Left cardiac atrium (tissue), 4 donors: ENCODE results near the gene CILP2. TPM values are rescaled to one million over a fixed set of nuclear protein-coding genes. Genes with fewer than 3 reads are reported as not detected.
A peak's percentile ranks its signal among the peaks of the same experiment; 100 is the strongest.

Source experiments
- ATAC-seq, 2 donors: fragments of 200-7000 bp; cut with Tn5 transposase; one replicate each; pipeline ENCODE4 v1.9.1; 2020; ENCODE audit warnings: mild to moderate bottlenecking in 2 of 2, moderate library complexity in 2 of 2
- DNase-seq: peaks from one replicate; pipeline ENCODE4 v3.0.0-alpha.2; 2020
- intact Hi-C, 2 donors: fragments of 100-400 bp; cut with DNase I; formaldehyde crosslinking; loops; one replicate each; pipeline versions ENCODE4 v1.14.1 to v1.15.1; 2022 to 2023
- total RNA-seq, 2 donors: library from RNA; stranded (reverse); fragmentation: NEBNext Ultra II Directional; extraction: Animal tissue kit (Norgen Biotek cat#: 25700); gene quantifications; one replicate each; pipeline ENCODE4 v1.2.1, GENCODE V29; 2021
- donor health status: DM: no; HTN: yes; CAD: no.
- donor health status: DM: no; HTN: yes; CAD: no; lungs with severe emphysema.
- donor health status: DM: yes; HTN: yes; CAD: no.
- donor health status: Dilated cardiomyopathy.

Gene CILP2
- total RNA-seq, 2 donors from 2014 or later: 0.32 to 0.71 TPM

DNA sequence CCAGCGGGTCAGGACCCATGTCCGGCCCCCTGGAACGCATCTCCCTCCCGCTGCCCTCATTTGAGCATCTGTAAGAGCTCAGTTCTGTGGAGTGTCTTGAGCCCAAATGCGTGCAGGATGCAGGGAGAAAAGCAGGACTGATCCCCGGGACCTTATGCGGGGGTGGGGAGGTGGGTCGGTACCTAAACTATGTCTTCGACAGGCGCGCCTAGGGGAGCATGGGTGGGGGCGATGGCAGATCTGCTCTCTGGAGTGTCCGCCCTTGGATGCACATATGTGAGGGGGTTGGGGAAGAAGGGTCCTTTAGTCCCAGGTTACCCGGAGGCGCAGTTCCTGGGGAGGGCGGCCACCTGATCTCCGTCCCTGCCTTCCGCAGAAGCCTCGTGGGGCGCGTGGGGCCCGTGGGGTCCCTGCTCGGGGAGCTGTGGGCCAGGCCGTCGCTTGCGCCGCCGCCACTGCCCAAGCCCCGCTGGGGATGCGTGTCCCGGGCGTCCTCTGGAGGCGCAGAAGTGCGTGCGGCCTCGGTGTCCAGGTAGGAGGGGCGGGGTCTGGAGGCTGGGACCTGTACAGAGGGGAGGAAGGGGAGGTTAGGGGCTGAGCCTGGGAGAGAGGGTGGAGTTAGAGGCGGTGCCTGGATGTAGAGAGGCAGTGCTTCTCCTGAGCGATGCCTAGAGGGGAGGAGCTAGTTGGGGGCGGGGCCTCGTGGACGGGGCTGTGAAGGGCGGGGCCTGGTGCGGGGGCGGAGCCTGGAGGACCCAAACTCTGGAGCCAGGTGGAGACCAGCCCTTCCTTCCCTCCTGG, 2.9 kb downstream of the CILP2 start:
- intact Hi-C loops: no loop called here
- ATAC-seq (peak; percentile 23 to 39), DNase-seq (peak; percentile 63)

- intact Hi-C loops: no loop called here
- DNase-seq (no peak), ATAC-seq (no peak)
Observed at GRCh38 chr19:19541616-19542015, 3.6 kb downstream of the CILP2 start.

DNA sequence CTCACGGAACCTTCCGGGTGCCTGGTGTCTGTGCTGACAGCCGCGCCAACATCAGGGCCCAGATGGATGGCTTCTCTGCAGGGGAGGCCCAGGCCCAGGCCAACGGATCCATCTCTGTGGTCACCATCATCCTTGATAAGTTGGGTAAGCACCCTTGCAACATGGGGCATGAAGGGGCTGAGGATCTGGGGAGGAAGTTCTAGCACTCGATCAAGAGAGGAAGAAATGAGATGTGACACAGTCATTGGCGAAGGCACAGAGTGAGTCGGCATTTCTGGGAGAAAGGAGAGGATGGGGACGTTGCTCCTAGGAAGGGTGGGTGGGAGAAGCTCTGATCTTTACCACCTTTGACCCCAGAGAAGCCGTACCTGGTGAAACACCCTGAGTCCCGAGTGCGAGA, 4.4 kb downstream of the CILP2 start:
- intact Hi-C loops: no loop called here
- ATAC-seq: no peak
- no peak for DNase-seq

DNA sequence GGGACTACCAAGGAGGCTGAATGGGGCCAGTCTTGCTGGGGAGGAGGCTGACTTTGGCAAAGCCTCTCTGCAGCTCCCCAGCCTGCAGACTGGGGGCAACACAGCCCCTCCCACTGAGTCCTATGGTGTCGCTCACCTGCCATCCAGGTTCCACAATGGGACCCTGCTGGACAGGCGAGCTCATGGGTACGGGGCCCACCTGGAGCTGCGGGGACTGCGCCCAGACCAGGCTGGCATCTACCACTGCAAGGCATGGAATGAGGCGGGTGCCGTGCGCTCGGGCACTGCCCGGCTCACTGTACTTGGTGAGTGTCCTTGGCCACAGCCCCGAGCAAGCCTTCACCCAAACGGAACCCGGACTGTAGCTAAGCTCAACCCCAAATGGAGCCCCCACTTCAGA, 5.0 kb downstream of the CILP2 start:
- ATAC-seq (no peak), DNase-seq (no peak)
- intact Hi-C loops: no loop called here

DNA sequence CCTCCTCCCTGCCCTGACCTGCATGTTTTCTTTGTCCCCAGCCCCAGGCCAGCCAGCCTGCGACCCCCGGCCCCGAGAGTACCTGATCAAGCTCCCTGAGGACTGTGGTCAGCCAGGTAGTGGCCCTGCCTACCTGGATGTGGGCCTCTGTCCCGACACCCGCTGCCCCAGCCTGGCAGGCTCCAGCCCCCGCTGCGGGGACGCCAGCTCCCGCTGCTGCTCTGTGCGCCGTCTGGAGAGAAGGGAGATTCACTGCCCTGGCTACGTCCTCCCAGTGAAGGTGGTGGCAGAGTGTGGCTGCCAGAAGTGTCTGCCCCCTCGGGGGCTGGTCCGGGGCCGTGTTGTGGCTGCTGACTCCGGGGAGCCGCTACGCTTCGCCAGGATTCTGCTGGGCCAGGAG, 5.6 kb downstream of the CILP2 start:
- no peak for ATAC-seq
- DNase-seq: no peak
- intact Hi-C loops: no loop called here

GRCh38 chr19:19544257-19544953, 6.3 kb downstream of the CILP2 start:
- intact Hi-C loops: no loop called here
- no peak for DNase-seq
- no peak for ATAC-seq

DNA sequence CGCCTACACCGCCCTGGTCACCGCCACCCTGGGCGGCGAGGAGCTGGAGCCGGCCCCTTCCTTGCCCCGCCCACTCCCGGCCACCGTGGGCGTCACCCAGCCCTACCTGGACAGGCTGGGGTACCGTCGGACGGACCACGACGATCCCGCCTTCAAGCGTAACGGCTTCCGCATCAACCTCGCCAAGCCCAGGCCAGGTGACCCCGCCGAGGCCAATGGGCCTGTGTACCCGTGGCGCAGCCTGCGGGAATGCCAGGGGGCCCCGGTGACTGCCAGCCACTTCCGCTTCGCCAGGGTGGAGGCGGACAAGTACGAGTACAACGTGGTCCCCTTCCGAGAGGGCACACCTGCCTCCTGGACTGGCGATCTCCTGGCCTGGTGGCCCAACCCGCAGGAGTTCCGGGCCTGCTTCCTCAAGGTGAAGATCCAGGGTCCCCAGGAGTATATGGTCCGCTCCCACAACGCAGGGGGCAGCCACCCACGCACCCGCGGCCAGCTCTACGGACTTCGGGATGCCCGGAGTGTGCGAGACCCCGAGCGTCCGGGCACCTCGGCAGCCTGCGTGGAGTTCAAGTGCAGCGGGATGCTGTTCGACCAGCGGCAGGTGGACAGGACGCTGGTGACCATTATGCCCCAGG, 7.0 kb downstream of the CILP2 start:
- intact Hi-C loops: no loop called here
- no peak for DNase-seq
- no peak for ATAC-seq

GRCh38 chr19:19545707-19546106, 7.6 kb downstream of the CILP2 start:
- ATAC-seq: no peak
- intact Hi-C loops: no loop called here
- DNase-seq: no peak

GRCh38 chr19:19546751-19547162, 8.7 kb downstream of the CILP2 start:
- intact Hi-C loops: no loop called here
- no peak for DNase-seq
- peak; percentile 37 to 43 for ATAC-seq

DNA sequence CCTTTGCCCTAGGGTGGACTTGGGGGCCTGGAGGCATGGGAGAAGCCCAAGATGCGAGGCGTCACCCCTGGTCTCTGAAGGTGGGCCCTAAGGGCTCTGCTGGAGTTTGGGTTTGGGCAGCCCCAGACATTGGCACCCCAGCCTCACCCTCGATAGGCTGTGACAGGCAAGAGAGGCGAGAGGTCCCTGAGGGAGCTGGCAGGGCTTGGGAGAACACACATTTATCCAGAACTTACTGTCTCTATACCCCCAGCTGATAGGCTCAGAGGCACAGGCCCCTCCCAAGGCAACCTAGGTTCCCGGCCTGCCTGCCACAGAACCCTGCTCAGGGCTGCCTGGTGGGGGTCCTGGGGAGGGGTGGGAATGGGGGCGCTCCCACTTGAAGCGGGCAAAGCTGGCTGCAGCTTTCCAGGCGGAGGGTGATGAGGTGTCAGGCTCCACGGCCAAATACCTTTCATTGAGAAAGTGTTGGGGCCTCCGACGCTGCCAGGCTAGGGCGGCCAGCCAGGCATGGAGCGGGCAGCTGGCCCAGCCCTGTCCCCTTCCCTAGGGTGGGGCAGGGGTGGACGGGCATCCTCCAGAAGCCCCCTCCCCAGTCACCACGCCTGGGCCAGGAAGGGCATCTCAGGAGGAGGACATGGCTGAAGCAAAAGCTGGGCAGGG, 9.7 kb downstream of the CILP2 start:
- DNase-seq: no peak
- intact Hi-C loops: no loop called here

DNA sequence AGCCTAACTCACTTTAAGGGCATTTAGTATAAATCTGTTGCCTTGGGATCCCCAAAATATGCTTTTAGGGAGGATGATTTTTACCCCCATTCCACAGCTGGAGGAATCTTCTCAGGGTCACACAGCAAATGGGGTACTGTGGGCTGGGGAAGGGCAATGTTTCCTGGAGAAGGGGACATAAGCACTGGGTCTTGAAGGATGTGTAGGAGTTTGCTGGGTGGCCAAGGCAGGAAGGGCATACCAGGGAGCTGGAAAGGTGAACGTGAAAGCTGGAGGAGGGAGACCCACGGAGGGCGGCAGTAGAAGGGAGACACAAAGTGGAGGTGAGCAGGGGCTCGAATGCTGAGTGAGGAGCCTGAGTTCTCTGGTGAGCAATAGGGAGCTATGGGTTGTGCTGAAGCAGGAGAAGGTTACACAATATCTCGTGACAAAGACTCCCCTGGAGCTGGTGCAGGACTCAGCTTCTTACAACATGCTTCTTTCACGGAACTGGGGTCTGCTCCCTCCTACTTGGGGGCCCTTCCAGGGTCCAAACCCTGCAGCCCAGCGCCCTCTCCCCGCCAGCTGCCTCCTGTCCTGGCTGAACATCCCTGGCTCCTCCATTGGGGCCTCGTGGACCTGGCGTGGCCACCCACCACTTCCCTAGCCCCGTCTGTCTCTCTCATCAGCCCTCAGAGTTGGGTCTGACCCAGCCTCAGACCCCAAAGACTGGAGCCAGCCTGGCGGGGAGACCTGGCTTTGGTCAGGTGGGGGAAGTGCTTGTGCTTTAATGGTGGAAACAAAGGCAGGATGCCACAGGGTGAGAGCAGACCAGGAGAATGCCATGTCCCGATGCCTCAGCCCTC, 11.1 kb downstream of the CILP2 start:
- DNase-seq (no peak), ATAC-seq (no peak)
- intact Hi-C loops: no loop called here

More for the DNA sequence above, 9.7 kb downstream of the CILP2 start:
- ATAC-seq: peak; percentile 58 to 72

DNA sequence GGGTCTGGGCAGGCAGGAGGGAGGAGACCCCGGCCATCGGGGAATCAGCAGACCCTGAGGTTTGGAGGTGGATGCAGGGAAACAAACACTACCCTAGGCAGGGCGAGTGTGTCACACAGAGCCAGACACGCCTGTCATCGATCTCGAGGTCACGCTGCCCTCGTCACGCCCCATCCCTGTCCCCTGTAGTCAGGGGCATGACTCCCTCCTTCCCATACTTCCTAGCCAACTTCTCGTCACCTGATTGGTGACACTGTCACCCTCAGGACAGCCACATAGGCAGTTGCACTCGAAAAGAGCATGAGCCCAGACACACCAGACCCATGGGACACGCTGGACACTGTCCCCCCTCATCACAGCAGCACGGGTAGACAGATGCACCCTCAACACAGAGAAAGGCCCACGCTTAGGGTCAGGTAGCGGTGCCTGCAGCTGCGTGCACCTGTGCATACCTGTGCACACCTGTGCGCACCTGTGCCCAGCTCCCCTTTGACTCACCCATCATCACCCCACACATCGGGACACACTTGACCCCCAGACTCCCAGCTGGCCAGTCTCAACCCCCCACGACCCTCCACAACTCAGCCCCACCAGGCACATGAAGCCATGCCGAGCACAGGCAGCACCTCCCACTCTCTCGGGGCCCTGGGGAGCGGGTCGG, 11.9 kb downstream of the CILP2 start:
- intact Hi-C loops: no loop called here
- ATAC-seq: no peak
- DNase-seq: no peak

DNA sequence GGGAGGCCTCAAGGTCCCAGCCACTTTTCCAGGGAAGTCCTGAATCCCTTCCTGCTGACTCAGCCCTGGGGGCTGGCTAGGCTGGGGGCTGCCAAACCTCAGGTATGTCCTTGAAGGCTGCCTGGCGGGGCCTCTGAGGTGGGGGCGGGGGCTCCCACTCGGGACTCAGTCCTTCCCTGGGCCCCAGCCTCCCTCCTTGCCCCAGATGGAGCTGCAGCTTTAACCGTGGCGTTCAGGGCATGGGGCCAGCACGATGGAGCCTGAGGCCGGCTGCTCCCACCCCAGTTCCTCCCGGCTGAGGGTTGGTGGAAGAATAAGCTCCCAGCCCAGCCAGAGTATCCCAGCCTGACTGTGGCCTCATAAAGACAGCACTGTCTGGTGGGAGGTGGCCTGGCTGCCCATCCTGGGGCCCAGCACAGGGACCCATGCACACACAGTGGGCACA, 12.4 kb downstream of the CILP2 start:
- intact Hi-C loops: no loop called here

GRCh38 chr19:19550972-19551852, 13.1 kb downstream of the CILP2 start:
- intact Hi-C loops: no loop called here
- ATAC-seq (no peak), DNase-seq (no peak)

More for the DNA sequence above, 12.4 kb downstream of the CILP2 start:
- ATAC-seq: no peak
- no peak for DNase-seq

GRCh38 chr19:19551853-19552192, 13.8 kb downstream of the CILP2 start:
- intact Hi-C loops: no loop called here
- ATAC-seq (no peak), DNase-seq (no peak)

GRCh38 chr19:19552798-19553197, 14.7 kb downstream of the CILP2 start:
- intact Hi-C loops: no loop called here
- DNase-seq (no peak), ATAC-seq (no peak)

DNA sequence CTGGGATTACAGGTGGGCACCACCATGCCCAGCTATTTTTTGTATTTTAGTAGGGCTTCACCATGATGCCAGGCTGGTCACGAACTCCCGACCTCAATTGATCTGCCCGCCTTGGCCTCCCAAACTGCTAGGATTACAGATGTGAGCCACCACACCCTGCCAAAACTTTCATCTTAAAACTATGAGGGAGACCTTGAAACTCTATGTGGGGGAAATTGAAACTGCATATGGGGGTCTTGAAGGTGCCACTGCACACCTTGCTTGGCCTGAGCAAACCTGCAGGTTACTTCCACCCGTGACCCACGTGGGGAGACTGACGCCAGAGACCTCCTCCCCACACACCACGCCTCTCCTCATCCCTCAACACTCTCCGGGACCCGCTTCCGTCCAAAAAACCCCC, 15.6 kb downstream of the CILP2 start:
- intact Hi-C loops: no loop called here
- no peak for ATAC-seq
- DNase-seq: no peak
